Right atrium auricular region (tissue), 2 donors: Measurements from ENCODE around the gene SRRD. TPM values are rescaled to one million over a fixed set of nuclear protein-coding genes. Genes with fewer than 3 reads are reported as not detected.
"Not testable (repeated sequence)": the region's sequence is repeated elsewhere in the genome, so short reads cannot be mapped to it uniquely, and the experiment has no call there.

Source experiments
- DNase-seq: peaks from one replicate; pipeline ENCODE4 v3.0.0-alpha.2; 2019; ENCODE audit warnings: low spot score
- H3K27ac ChIP-seq, 2 donors: fragments of 200-600 bp; sonication (generic); 1 replicate in 1 of 2; 2 replicates in 1 of 2; pipeline ENCODE4 v1.5.1; 2016 to 2019
- H3K27me3 ChIP-seq, 2 donors: fragments of 200-600 bp; sonication (generic); one replicate each; pipeline versions ENCODE4 v1.5.1 to v1.6.0; 2017 to 2019
- H3K36me3 ChIP-seq: fragments of 200-600 bp; sonication (generic); one replicate; pipeline ENCODE4 v1.5.1; 2016
- H3K4me1 ChIP-seq, 2 donors: fragments of 200-600 bp; sonication (generic); one replicate each; pipeline versions ENCODE4 v1.5.1 to v1.6.0; 2017 to 2019
- H3K4me3 ChIP-seq, 2 donors: fragments of 200-600 bp; sonication (generic); 1 replicate in 1 of 2; 2 replicates in 1 of 2; pipeline ENCODE4 v1.5.1; 2017 to 2019; ENCODE audit warnings: mild to moderate bottlenecking in 1 of 2, moderate library complexity in 1 of 2
- H3K9me3 ChIP-seq, 2 donors: fragments of 200-600 bp; sonication (generic); one replicate each; pipeline ENCODE4 v1.5.1; 2019
- total RNA-seq, 2 donors: library from RNA; depleted of rRNA; stranded (reverse); fragments of >200 nt; gene quantifications; one replicate each; pipeline ENCODE4 v1.1.0, GENCODE V29; 2016
- TF ChIP-seq, protein P1 (sequence below), 2 donors: fragments of 200-600 bp; sonication (generic); IDR thresholded peaks; one replicate each; pipeline ENCODE4 v1.5.1; 2019; ENCODE audit warnings: antibody characterized with exemption in 2 of 2

Gene SRRD, protein sequence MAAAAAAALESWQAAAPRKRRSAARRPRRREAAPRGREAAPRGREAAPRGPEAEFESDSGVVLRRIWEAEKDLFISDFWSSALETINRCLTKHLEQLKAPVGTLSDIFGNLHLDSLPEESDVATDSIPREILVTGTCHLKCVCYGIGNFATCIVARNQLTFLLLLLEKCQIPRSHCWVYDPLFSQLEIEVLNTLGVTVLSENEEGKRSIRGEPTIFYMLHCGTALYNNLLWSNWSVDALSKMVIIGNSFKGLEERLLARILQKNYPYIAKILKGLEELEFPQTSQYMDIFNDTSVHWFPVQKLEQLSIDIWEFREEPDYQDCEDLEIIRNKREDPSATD
- 10 to 100 TPM; 20.4 to 25.0 TPM for total RNA-seq

DNA sequence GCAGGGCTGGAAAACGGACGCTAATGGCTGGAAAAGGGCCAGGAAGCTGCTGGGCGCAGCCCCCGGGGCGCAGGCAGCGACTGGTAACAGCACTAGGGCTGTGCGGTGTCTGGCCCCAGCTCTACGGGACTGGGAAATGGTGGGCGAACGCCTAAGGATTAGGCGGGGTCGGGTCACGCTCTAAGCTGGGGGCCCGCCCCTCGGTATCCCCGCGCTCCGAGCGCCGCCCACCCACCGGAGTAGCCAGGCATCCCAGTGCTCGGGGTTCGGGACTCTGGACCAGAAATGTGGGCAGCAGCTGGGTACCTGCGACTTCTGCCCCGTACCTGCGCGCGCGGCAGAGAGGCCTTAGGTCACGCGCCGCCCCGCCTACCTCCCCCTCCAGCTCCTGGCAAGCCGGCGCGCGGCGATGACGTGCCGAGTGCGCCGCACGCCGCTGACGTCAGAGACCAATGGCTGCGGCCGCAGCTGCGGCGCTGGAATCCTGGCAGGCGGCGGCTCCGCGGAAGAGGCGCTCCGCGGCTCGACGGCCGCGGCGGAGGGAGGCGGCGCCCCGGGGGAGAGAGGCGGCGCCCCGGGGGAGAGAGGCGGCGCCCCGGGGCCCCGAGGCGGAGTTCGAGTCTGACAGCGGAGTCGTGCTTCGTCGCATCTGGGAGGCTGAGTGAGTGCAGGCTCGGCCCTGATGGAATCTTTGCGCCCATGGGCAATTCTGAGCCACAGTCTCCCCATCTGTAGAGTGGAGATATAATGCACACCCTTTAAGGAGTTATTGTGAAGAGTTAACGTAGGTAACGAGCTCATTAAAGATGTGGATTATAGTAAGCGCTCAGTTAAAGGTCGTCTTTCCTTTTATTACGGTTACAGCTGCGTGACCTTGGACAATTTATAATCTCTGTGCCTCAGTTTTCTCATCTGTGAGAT is at the start of gene SRRD, which contains the start of gene HPS4:
SRRD (plus strand) TSS at position 439 of the 921 bp plus-strand sequence; CDS start at position 453, 14 bp downstream.
HPS4 (minus strand) TSS at position 345 of the 921 bp plus-strand sequence. CDS start 2,021 bp downstream, outside the sequence.
- no peaks in the 10 kb centered on the region for H3K9me3 ChIP-seq
- peaks cover 0 to 53% of the 10 kb centered on the region in 2 donors for H3K4me1 ChIP-seq
- H3K27me3 ChIP-seq: no peaks in the 10 kb centered on the region
- H3K4me3 ChIP-seq: peak within 1 kb of the TSS; percentile 87 to 88
- H3K27ac ChIP-seq: peak within 1 kb of the TSS; percentile 94 to 96
- TF ChIP-seq, protein P1, sequence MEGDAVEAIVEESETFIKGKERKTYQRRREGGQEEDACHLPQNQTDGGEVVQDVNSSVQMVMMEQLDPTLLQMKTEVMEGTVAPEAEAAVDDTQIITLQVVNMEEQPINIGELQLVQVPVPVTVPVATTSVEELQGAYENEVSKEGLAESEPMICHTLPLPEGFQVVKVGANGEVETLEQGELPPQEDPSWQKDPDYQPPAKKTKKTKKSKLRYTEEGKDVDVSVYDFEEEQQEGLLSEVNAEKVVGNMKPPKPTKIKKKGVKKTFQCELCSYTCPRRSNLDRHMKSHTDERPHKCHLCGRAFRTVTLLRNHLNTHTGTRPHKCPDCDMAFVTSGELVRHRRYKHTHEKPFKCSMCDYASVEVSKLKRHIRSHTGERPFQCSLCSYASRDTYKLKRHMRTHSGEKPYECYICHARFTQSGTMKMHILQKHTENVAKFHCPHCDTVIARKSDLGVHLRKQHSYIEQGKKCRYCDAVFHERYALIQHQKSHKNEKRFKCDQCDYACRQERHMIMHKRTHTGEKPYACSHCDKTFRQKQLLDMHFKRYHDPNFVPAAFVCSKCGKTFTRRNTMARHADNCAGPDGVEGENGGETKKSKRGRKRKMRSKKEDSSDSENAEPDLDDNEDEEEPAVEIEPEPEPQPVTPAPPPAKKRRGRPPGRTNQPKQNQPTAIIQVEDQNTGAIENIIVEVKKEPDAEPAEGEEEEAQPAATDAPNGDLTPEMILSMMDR (IDR thresholded peaks at IDR 0.05): no peak
- peaks cover 11% of the 10 kb centered on the region for H3K36me3 ChIP-seq
- peak; percentile 86 for DNase-seq

DNA sequence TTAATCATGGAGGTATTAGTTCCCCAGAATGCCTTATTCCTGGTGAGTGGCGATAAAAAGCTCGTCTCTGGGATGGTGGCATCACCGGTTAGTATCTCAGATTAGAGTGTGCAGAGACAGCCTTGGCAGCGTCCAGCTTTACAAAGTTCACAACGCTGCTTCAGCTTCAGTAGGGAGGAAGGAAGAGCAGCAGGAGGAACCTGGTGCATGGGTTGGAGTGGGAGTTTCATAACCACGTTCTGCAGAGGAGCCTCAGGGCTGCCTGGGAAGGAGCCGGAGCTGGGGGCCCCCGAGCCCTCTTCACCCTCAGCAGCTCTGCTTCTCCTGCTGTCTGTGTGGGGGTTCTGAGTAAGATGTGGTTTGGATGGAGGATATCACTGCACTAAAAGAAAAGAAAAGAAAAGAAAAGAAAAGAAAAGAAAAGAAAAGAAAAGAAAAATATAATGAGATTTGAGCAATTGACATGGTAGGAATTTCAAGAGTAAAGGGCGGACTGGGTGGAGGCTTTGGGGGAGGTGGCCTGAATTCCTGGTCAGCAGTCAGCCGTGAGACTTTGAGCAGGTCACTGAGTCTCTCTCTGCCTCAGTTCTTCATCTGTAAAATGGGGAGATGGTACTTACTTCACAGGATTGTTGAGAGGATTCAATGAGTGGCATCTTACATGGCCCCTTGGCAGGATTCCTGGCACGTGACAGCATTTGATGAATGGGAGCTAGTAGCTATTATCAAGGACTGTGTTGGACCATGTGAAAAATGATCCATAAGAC is 48.2 kb upstream of the SRRD start:
- Histone ChIP-seq H3K9me3 (no peaks in the 10 kb centered on the region), H3K36me3 (no peaks in the 10 kb centered on the region), H3K27ac (no peak overlapping the region), H3K4me3 (no peak overlapping the region), H3K4me1 (no peaks in the 10 kb centered on the region), H3K27me3 (no peaks in the 10 kb centered on the region)
- DNase-seq: no peak
- TF ChIP-seq, protein P1 (IDR thresholded peaks at IDR 0.05): no peak

DNA sequence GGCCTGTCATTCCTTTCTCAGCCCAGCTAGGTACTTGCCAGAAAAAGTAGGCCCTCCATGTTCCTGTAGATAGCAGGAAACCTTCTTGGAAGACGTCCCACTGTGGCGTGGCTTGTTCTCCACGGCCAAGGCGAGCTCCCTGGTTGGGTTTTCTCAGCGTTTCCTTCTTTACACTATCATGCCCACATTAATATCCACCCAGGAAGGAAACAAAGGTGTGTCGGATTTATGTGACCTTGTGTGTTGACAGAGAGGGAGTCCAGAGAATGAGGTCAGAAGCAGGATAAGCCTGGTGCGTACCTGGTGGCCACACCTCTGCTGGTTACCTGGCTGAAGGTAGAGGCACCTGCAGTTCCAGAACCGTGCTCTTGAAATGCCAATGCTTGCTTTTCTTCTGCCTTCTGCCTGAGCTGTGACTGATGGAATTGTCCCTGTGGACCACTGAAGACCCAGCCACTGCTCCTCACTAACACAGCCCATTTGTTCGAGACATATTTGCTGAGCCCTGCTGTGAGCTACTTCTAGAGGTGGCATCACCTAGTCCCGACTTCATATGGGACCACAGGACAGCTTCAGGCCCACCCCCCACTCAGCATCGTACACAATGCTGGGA is 46.7 kb upstream of the SRRD start:
- no peak overlapping the region for H3K4me3 ChIP-seq
- DNase-seq: no peak
- H3K9me3 ChIP-seq: no peaks in the 10 kb centered on the region
- no peak overlapping the region for H3K27ac ChIP-seq
- H3K36me3 ChIP-seq: no peaks in the 10 kb centered on the region
- TF ChIP-seq, protein P1 (IDR thresholded peaks at IDR 0.05): no peak
- no peaks in the 10 kb centered on the region for H3K27me3 ChIP-seq
- H3K4me1 ChIP-seq: no peaks in the 10 kb centered on the region

DNA sequence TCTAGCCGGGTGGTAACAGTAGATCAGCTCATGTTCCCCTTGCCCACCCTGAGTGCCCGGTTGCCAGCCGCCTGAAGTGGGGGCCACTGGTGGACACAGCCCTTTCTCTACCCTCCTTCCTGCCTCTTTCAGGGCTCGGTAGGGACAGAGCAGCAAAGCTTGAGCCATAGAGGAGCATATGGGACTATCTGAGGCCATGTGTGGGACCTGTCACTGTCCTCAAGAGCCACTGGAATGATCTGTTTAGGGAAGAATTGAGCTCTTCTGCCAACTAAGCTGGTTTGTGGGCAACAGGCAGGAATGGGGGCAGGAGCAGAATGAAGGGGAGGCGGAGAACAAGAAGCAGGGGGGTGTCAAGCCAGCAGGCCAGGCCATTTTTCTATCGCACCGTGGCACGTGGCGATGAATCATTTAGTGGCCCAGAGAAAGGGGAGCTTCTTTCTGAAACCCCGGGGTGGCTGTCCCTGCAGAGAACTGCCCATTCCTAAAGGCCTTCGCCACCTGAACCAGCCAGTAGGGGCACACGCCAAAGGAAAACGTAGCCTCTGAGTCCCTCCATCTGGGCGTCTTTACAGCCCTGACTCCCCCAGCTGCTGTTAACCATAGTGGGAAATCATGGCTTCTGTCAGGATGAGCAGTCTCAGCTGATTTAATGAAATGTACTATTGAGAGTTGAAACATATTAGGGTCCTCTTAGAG is 45.8 kb upstream of the SRRD start:
- TF ChIP-seq, protein P1 (IDR thresholded peaks at IDR 0.05): no peak
- H3K9me3 ChIP-seq: no peaks in the 10 kb centered on the region

DNA sequence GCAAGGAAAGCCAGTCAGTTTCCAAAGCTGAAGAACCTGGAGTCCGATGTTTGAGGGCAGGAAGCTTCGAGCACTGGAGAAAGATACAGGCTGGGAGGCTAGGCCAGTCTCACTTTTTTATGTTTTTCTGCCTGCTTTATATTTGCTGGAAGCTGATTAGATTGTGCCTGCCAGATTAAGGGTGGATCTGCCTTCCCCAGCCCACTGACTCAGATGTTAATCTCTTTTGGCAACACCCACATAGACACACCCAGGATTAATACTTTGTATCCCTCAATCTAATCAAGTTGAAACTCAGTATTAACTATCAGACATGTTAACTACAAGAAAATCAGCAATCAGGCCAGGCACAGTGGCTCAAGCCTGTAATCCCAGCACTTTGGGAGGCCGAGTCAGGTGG is 44.9 kb upstream of the SRRD start:
- H3K27ac ChIP-seq, DNase-seq, H3K36me3 ChIP-seq, H3K4me3 ChIP-seq, H3K9me3 ChIP-seq, H3K4me1 ChIP-seq, H3K27me3 ChIP-seq: not testable (repeated sequence)

More for the DNA sequence above, 45.8 kb upstream of the SRRD start:
- no peak for DNase-seq
- Histone ChIP-seq H3K27me3 (no peaks in the 10 kb centered on the region), H3K27ac (no peak overlapping the region), H3K4me1 (no peaks in the 10 kb centered on the region), H3K4me3 (no peak overlapping the region), H3K36me3 (no peaks in the 10 kb centered on the region)
